Endothelial cell of umbilical vein (primary cell): ENCODE results near the gene TAP2. TPM values are rescaled to one million over a fixed set of nuclear protein-coding genes. Genes with fewer than 3 reads are reported as not detected.

ENCODE experiments used
- BruUV-seq: library from RNA; stranded (reverse); fragments of 400-500 nt; replicated peaks from 2 replicates; lab custom pipeline; 2021; lab: Mats Ljungman, UMichigan
- CTCF ChIA-PET: fragments of 300-600, 350-600 bp; sonication (Branson Sonifier 250); formaldehyde crosslinking; loops from one replicate; lab custom pipeline; 2021; ENCODE audit warnings: antibody characterized with exemption, inconsistent platforms; lab: Charles Lee
- POLR2A ChIA-PET: fragments of 300-600, 350-600 bp; sonication (Branson Sonifier 250); formaldehyde crosslinking; loops from one replicate; lab custom pipeline; 2021; ENCODE audit warnings: antibody characterized with exemption, inconsistent platforms; lab: Charles Lee
- DNase-seq: peaks from one replicate; pipeline ENCODE4 v3.0.0-alpha.2; 2011; ENCODE audit warnings: low read depth, low spot score
- FAIRE-seq: peaks from 2 replicates; lab custom pipeline; 2011; peaks lifted over from hg19 to GRCh38; lab: Jason Lieb, UNC
- H2AFZ ChIP-seq: 2 replicates; pipeline ENCODE4 v1.6.0; 2012; ENCODE audit warnings: low read depth, low read length, control low read depth, inconsistent platforms
- H3K27ac ChIP-seq: 2 replicates; pipeline ENCODE4 v1.5.1; 2011; ENCODE audit warnings: low read depth, mild to moderate bottlenecking, control low read depth, low read length, moderate library complexity; ENCODE audit not compliant: insufficient read depth
- H3K27me3 ChIP-seq, 2 experiments: 2 replicates each; pipeline versions ENCODE4 v1.6.0 to v1.6.1; 2011; ENCODE audit warnings: low read length in 2 of 2, mixed read lengths in 1 of 2; ENCODE audit not compliant: control insufficient read depth in 2 of 2, insufficient read depth in 2 of 2
- H3K36me3 ChIP-seq, 2 experiments: 2 replicates in 1 of 2; 3 replicates in 1 of 2; pipeline ENCODE4 v1.5.1; 2011; ENCODE audit warnings: low read length in 2 of 2, mild to moderate bottlenecking in 1 of 2, moderate library complexity in 1 of 2; ENCODE audit not compliant: control insufficient read depth in 2 of 2, insufficient read depth in 2 of 2; ENCODE audit errors: extremely low read depth in 1 of 2
- H3K4me1 ChIP-seq: 3 replicates; pipeline ENCODE4 v1.5.1; 2011; ENCODE audit warnings: mild to moderate bottlenecking, low read length; ENCODE audit not compliant: control insufficient read depth, insufficient read depth; ENCODE audit errors: extremely low read depth
- H3K4me2 ChIP-seq: 2 replicates; pipeline ENCODE4 v1.6.1; 2011; ENCODE audit warnings: low read length, control low read depth, mixed read lengths; ENCODE audit not compliant: insufficient read depth
- H3K4me3 ChIP-seq, 3 experiments: fragments of 200-600 bp in 1 of 3; sonication (generic), shearing (Covaris generic) in 1 of 3; replicated peaks in 1 of 3; 2 replicates each; pipeline ENCODE4 v1.5.1; 2011 to 2016; ENCODE audit warnings: control low read depth in 3 of 3, low read length in 3 of 3, mild to moderate bottlenecking in 2 of 3, inconsistent platforms in 1 of 3, low read depth in 1 of 3, moderate library complexity in 1 of 3; ENCODE audit not compliant: insufficient read depth in 1 of 3
- H3K79me2 ChIP-seq: 2 replicates; pipeline ENCODE4 v1.6.0; 2012; ENCODE audit warnings: low read length, inconsistent platforms; ENCODE audit not compliant: control insufficient read depth, insufficient read depth
- H3K9ac ChIP-seq: replicated peaks from 2 replicates; pipeline ENCODE3; 2011; ENCODE audit warnings: low read length, control low read depth; ENCODE audit not compliant: insufficient read depth; ENCODE audit errors: extremely low read depth
- H3K9me1 ChIP-seq: replicated peaks from 3 replicates; pipeline ENCODE4 v1.6.0; 2011; ENCODE audit warnings: mild to moderate bottlenecking, low read length; ENCODE audit not compliant: control insufficient read depth, insufficient read depth; ENCODE audit errors: extremely low read depth
- H3K9me3 ChIP-seq: replicated peaks from 2 replicates; pipeline ENCODE4 v1.5.1; 2012; ENCODE audit warnings: low read length, inconsistent platforms; ENCODE audit not compliant: control insufficient read depth, insufficient read depth
- H4K20me1 ChIP-seq: replicated peaks from 2 replicates; pipeline ENCODE3; 2011; ENCODE audit warnings: mild to moderate bottlenecking, low read length; ENCODE audit not compliant: control insufficient read depth, insufficient read depth; ENCODE audit errors: extremely low read depth
- CTCF ChIP-seq, 2 donors: IDR thresholded peaks; 1 replicate in 1 of 2; 2 replicates in 1 of 2; pipeline ENCODE4 v1.5.1; 2011; ENCODE audit warnings: low read length in 2 of 2, mild to moderate bottlenecking in 2 of 2, moderate library complexity in 2 of 2, control low read depth in 1 of 2, inconsistent platforms in 1 of 2, low read depth in 1 of 2; ENCODE audit not compliant: insufficient read depth in 1 of 2; ENCODE audit errors: extremely low read depth in 1 of 2
- FOS ChIP-seq: IDR thresholded peaks from 2 replicates; pipeline ENCODE4 v1.6.1; 2011; ENCODE audit warnings: mild to moderate bottlenecking, low read length, moderate library complexity, borderline replicate concordance; ENCODE audit not compliant: insufficient read depth
- GATA2 ChIP-seq: IDR thresholded peaks from 2 replicates; pipeline ENCODE4 v1.7.0; 2011; ENCODE audit warnings: low read depth, mild to moderate bottlenecking, moderate library complexity, mixed read lengths, low read length; ENCODE audit not compliant: insufficient read length, insufficient read depth
- JUN ChIP-seq: IDR thresholded peaks from 2 replicates; pipeline ENCODE4 v1.6.1; 2011; ENCODE audit warnings: borderline replicate concordance, low read depth; ENCODE audit not compliant: insufficient read length, insufficient read depth
- MAX ChIP-seq: IDR thresholded peaks from 2 replicates; pipeline ENCODE4 v1.6.1; 2011; ENCODE audit not compliant: insufficient read depth, insufficient read length
- MYC ChIP-seq: IDR thresholded peaks from one replicate; pipeline ENCODE4 v1.6.1; 2011; ENCODE audit warnings: mild to moderate bottlenecking, low read depth, low read length
- POLR2A ChIP-seq: IDR thresholded peaks from 2 replicates; pipeline ENCODE4 v1.6.1; 2012; ENCODE audit warnings: low read depth, mild to moderate bottlenecking, control low read depth, low read length
- POLR2AphosphoS5 ChIP-seq: IDR thresholded peaks from 2 replicates; pipeline ENCODE4 v1.6.1; 2012; ENCODE audit warnings: low read depth, mild to moderate bottlenecking, control low read depth, low read length, moderate library complexity; ENCODE audit not compliant: insufficient read depth
- dilution Hi-C: fragments of 300-500 bp; cut with MboI; formaldehyde crosslinking; loops from one replicate; pipeline ENCODE4 v1.15.0; 2019; ENCODE audit warnings: low sequenced_read_pairs; ENCODE audit not compliant: extremely low pct_ligation_motif_present
- intact Hi-C: fragments of 100-400 bp; cut with micrococcal nuclease; formaldehyde crosslinking; loops from one replicate; pipeline ENCODE4 v1.10.0; 2022
- polyA plus RNA-seq, 4 experiments: library from polyadenylated mRNA; depleted of rRNA in 3 of 4; stranded (reverse) in 3 of 4; unstranded in 1 of 4; fragments of >200 nt; gene quantifications; 2 replicates each; pipeline versions ENCODE4 v1.2.1 to v1.2.3, GENCODE V29; 2011 to 2012; ENCODE audit warnings: missing spikeins in 1 of 4
- total RNA-seq: library from RNA; stranded (reverse); gene quantifications from 2 replicates; pipeline ENCODE4 v1.2.3, GENCODE V29; 2021

Gene TAP2
- total and polyA plus RNA-seq, 2 donors (not counting 3 experiments of a cell fraction or from before 2014, with no cell fraction given) = 18.4 to 57.8 TPM

GRCh38 chr6:32815996-32816395 is 22.5 kb downstream of the TAP2 start:
- POLR2A ChIA-PET = no interaction called here
- no peak for DNase-seq
- Histone ChIP-seq H3K4me2 (no peak overlapping the region), H3K27me3 (peaks cover 4 to 17% of the 10 kb centered on the region in 2 experiments), H2AFZ (no peak overlapping the region), H3K36me3 (no peaks in the 10 kb centered on the region), H3K79me2 (no peaks in the 10 kb centered on the region), H3K9me3 (no peaks in the 10 kb centered on the region), H3K9me1 (no peaks in the 10 kb centered on the region), H3K27ac (no peak overlapping the region), H3K4me3 (no peak overlapping the region), H3K4me1 (no peaks in the 10 kb centered on the region), H4K20me1 (no peaks in the 10 kb centered on the region), H3K9ac (no peak overlapping the region)
- dilution Hi-C loops (no loop called here), intact Hi-C loops (no loop called here)
- TF ChIP-seq CTCF (IDR thresholded peaks at IDR 0.05; ENCODE audit: extremely low read depth in 1 of 2, insufficient read depth in 1 of 2, low read depth in 1 of 2, low read length in 2 of 2) (no peak), FOS (no peak), MYC (no peak), POLR2A (no peak), GATA2 (no peak), JUN (no peak)
- BruUV-seq = no TSS peak
- CTCF ChIA-PET = no interaction called here
- FAIRE-seq = no peak

GRCh38 chr6:32815115-32815514 is 23.4 kb downstream of the TAP2 start:
- DNase-seq (no peak), FAIRE-seq (no peak)
- dilution Hi-C loops (no loop called here), intact Hi-C loops (no loop called here)
- Histone ChIP-seq H3K4me1 (no peaks in the 10 kb centered on the region), H3K4me2 (no peak overlapping the region), H3K4me3 (no peak overlapping the region), H3K27ac (no peak overlapping the region), H3K27me3 (peaks cover 4 to 16% of the 10 kb centered on the region in 2 experiments), H3K79me2 (no peaks in the 10 kb centered on the region), H3K36me3 (no peaks in the 10 kb centered on the region), H4K20me1 (no peaks in the 10 kb centered on the region), H3K9me1 (no peaks in the 10 kb centered on the region), H2AFZ (no peak overlapping the region), H3K9ac (no peak overlapping the region), H3K9me3 (no peaks in the 10 kb centered on the region)
- TF ChIP-seq GATA2 (no peak), MYC (no peak), CTCF (IDR thresholded peaks at IDR 0.05; ENCODE audit: extremely low read depth in 1 of 2, insufficient read depth in 1 of 2, low read depth in 1 of 2, low read length in 2 of 2) (no peak), POLR2AphosphoS5 (no peak), MAX (no peak), JUN (no peak), POLR2A (no peak), FOS (no peak)
- ChIA-PET POLR2A (no interaction called here), CTCF (no interaction called here)
- no TSS peak for BruUV-seq
